ENCODE data around the gene CNIH1. TPM values are rescaled to one million over a fixed set of nuclear protein-coding genes. Genes with fewer than 3 reads are reported as not detected.
"Not testable (repeated sequence)": the region's sequence is repeated elsewhere in the genome, so short reads cannot be mapped to it uniquely, and the experiment has no call there.

The CNIH1 gene
- total RNA-seq, 4 donors from 2014 or later, result 52.3 to 144 (median 103) TPM

DNA sequence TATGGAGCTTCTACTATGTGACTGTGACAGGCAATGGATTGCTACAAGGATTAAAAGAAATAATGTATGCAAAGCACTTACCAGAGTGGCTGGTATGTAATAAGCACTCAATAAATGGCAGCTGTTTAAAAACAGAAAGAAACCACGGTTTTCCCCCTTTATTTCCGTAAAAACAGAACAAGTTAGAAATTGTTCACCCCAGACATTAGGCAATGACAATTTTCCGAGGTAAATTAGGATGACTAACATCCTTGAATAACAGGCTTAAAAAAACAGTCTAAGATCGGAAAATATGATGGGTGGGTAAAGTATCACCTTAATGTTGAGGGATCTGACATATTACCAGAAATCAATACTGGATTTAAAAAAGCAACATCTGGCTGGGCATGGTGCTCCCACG is 20.9 kb upstream of the CNIH1 start:
- H3K36me3 ChIP-seq, result no peaks in the 10 kb centered on the region
- intact Hi-C loops (cut with DNase I), result no loop called here
- H3K4me3 ChIP-seq, result no peak overlapping the region
- no peaks in the 10 kb centered on the region for H3K4me1 ChIP-seq
- H3K27me3 ChIP-seq, result no peaks in the 10 kb centered on the region
- no peak overlapping the region for H3K27ac ChIP-seq (replicated peaks in 1 of 4)
- peaks cover 0 to 2% (median under 1%) of the 10 kb centered on the region in 4 donors for H3K9me3 ChIP-seq
- TF ChIP-seq EP300 (IDR thresholded peaks at IDR 0.05) (no peak), POLR2AphosphoS5 (IDR thresholded peaks at IDR 0.05) (no peak), POLR2A (IDR thresholded peaks at IDR 0.05; ENCODE audit: low read depth) (no peak)
- TF ChIP-seq, protein P1, sequence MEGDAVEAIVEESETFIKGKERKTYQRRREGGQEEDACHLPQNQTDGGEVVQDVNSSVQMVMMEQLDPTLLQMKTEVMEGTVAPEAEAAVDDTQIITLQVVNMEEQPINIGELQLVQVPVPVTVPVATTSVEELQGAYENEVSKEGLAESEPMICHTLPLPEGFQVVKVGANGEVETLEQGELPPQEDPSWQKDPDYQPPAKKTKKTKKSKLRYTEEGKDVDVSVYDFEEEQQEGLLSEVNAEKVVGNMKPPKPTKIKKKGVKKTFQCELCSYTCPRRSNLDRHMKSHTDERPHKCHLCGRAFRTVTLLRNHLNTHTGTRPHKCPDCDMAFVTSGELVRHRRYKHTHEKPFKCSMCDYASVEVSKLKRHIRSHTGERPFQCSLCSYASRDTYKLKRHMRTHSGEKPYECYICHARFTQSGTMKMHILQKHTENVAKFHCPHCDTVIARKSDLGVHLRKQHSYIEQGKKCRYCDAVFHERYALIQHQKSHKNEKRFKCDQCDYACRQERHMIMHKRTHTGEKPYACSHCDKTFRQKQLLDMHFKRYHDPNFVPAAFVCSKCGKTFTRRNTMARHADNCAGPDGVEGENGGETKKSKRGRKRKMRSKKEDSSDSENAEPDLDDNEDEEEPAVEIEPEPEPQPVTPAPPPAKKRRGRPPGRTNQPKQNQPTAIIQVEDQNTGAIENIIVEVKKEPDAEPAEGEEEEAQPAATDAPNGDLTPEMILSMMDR (IDR thresholded peaks at IDR 0.05), result no peak
- 76% methylated on average over 5 of the region's 5 CpGs for WGBS
- DNase-seq (ENCODE audit: extremely low spot score), result no peak

DNA sequence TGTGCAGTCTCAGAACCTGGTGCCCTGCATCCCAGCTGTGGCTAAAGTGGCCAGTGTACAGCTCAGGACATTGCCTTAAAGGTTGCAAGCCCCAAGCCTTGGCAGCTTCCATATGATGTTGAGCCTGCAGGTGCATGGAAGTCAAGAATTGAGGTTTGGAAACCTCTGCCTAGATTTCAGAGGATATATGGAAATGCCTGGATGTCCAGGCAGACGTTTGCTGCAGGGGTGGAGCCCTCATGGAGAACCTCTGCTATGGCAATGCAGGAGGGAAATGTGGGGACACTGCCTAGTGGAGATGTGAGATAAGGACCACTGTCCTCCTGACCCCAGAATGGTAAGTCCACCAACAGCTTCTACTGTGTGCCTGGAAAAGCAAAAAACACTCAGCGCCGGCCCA is 17.9 kb upstream of the CNIH1 start:
- Histone ChIP-seq H3K9me3 (no peaks in the 10 kb centered on the region), H3K27me3 (no peaks in the 10 kb centered on the region), H3K36me3 (no peaks in the 10 kb centered on the region), H3K4me3 (no peak overlapping the region), H3K4me1 (no peaks in the 10 kb centered on the region), H3K27ac (replicated peaks in 1 of 4) (no peak overlapping the region)
- intact Hi-C loops (cut with DNase I), result no loop called here
- TF ChIP-seq POLR2A (IDR thresholded peaks at IDR 0.05; ENCODE audit: low read depth) (no peak), POLR2AphosphoS5 (IDR thresholded peaks at IDR 0.05) (no peak), EP300 (IDR thresholded peaks at IDR 0.05) (no peak)
- TF ChIP-seq, protein P1 (IDR thresholded peaks at IDR 0.05), result no peak
- DNase-seq (ENCODE audit: extremely low spot score), result no peak
- WGBS, result 94% methylated on average over 2 of the region's 3 CpGs

DNA sequence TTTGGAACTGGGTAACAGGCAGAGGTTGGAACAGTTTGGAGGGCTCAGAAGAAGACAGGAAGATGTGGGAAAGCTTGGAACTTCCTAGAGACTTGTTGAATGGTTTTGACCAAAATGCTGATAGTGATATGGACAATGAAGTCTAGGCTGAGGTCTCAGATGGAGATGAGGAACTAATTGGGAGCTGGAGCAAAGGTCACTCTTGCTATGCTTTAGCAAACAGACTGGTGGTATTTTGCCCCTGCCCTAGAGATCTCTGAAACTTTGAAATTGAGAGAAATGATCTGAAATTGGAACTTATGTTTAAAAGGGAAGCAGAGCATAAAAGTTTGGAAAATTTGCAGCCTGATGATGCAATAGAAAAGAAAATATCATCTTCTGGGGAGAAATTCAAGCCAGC is 17.4 kb upstream of the CNIH1 start:
- H3K4me1 ChIP-seq; H3K36me3 ChIP-seq; H3K4me3 ChIP-seq; DNase-seq (ENCODE audit: extremely low spot score); H3K27me3 ChIP-seq; H3K9me3 ChIP-seq; H3K27ac ChIP-seq (replicated peaks in 1 of 4); intact Hi-C loops (cut with DNase I): not testable (repeated sequence)

DNA sequence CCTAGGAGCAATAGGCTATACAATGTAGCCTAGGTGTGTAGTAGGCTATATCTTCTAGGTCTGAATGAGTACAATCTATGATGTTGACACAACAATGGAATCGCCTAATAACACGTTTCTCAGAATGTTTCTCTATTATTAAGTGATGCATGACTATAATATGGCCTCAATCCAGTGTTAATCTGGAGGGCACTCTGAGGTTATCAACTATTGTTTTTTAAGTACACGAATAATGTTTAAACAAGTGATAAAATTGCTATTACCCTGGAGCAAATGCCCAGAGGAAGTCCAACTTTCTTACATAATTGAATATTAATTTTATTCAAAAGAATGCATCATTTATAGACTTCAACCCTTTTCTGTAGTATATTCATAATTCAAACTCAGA is 16.4 kb upstream of the CNIH1 start:
- WGBS, result 73% methylated on average over 3 of the region's 3 CpGs
- H3K27me3 ChIP-seq, result no peaks in the 10 kb centered on the region
- no peak overlapping the region for H3K27ac ChIP-seq (replicated peaks in 1 of 4)
- DNase-seq (ENCODE audit: extremely low spot score), result no peak
- TF ChIP-seq, protein P1 (IDR thresholded peaks at IDR 0.05), result no peak
- TF ChIP-seq EP300 (IDR thresholded peaks at IDR 0.05), result no peak
- no peak for TF ChIP-seq POLR2A (IDR thresholded peaks at IDR 0.05; ENCODE audit: low read depth)
- no peak for TF ChIP-seq POLR2AphosphoS5 (IDR thresholded peaks at IDR 0.05)
- no peaks in the 10 kb centered on the region for H3K9me3 ChIP-seq
- intact Hi-C loops (cut with DNase I), result no loop called here
- no peaks in the 10 kb centered on the region for H3K36me3 ChIP-seq
- H3K4me3 ChIP-seq, result no peak overlapping the region
- H3K4me1 ChIP-seq, result no peaks in the 10 kb centered on the region

DNA sequence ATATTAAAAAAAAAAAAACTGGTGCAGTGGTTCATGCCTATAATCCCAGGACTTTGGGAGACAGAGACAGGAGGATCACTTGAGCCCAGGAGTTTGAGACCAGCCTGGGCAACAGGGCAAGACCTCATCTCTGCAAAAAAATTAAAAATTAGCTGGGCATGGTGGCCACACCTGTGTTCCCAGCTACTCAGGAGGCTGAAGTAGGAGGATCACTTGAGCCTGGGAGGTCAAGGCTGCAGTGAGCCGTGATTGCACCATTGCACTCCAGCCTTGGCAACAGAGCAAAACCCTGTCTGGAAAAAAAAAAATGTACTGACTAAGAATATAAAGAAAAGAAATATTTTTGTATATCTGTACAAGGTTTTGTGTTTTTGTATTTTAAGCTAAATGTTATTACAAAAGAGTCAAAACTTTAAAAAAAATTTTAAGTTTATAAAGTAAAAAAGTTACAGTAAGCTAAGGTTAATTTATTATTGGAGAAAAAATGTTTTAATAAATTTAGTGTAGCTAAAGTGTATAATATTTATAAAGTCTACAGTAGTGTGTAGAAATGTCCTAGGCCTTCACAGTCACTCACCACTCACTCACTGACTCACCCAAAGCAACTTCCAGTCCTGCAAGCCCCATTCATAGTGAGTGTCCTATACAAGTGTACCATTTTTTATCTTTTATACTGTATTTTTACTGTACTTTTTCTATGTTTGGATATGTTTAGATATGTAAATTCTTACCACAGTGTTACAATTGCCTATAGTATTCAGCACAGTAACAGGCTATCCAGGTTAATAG is 15.8 kb upstream of the CNIH1 start:
- H3K36me3 ChIP-seq; H3K9me3 ChIP-seq; H3K4me3 ChIP-seq; H3K27ac ChIP-seq (replicated peaks in 1 of 4); H3K27me3 ChIP-seq; DNase-seq (ENCODE audit: extremely low spot score); intact Hi-C loops (cut with DNase I); H3K4me1 ChIP-seq: not testable (repeated sequence)
- 91% methylated on average over 1 of the region's 1 CpG for WGBS

DNA sequence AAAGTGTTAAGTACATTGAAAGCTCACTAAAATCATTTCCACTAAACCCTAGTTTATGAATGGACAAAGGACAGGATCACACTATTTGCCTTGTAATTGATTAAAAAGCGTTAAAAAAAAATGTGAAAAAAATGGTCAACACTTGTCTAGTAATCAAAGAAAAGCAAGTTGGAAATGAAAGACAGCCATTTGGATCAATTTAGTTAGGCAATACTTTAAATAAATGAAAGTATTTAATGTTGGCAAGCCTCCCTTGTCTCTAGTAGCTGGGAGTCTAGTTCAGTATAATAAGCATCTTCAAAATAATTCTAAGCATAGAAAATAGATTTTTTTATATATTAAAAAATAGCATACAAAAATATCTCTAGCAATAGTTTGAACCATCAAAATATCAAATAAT is 14.2 kb upstream of the CNIH1 start:
- H3K4me1 ChIP-seq, result no peaks in the 10 kb centered on the region
- no peaks in the 10 kb centered on the region for H3K9me3 ChIP-seq
- TF ChIP-seq, protein P1 (IDR thresholded peaks at IDR 0.05), result no peak
- TF ChIP-seq POLR2A (IDR thresholded peaks at IDR 0.05; ENCODE audit: low read depth) (no peak), POLR2AphosphoS5 (IDR thresholded peaks at IDR 0.05) (no peak), EP300 (IDR thresholded peaks at IDR 0.05) (no peak)
- 97% methylated on average over 1 of the region's 1 CpG for WGBS
- no peak for DNase-seq (ENCODE audit: extremely low spot score)
- H3K27me3 ChIP-seq, result no peaks in the 10 kb centered on the region
- H3K27ac ChIP-seq (replicated peaks in 1 of 4), result no peak overlapping the region
- no peaks in the 10 kb centered on the region for H3K36me3 ChIP-seq
- intact Hi-C loops (cut with DNase I), result no loop called here
- no peak overlapping the region for H3K4me3 ChIP-seq

DNA sequence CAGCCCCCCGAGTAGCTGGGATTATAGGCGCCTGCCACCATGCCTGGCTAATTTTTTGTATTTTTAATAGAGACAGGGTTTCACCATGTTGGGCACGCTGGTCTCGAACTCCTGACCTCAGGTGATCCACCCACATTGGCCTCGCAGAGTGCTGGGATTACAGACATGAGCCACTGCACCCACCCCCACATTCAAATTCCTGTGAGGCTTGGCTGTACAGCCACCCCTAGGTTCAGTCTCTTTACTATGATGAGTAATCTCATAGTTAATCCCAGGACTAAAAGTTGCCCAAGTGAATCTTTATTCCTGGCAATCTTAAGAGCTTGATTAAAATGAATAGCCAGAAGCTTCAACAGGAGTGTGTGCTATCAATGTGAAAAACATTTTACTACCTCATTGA is 12.8 kb upstream of the CNIH1 start:
- H3K36me3 ChIP-seq; DNase-seq (ENCODE audit: extremely low spot score); intact Hi-C loops (cut with DNase I); H3K27ac ChIP-seq (replicated peaks in 1 of 4); H3K27me3 ChIP-seq; H3K4me1 ChIP-seq; H3K4me3 ChIP-seq; H3K9me3 ChIP-seq: not testable (repeated sequence)
- WGBS, result 84% methylated on average over 5 of the region's 5 CpGs
